ENCODE data around the gene FAM236D. TPM values are rescaled to one million over a fixed set of nuclear protein-coding genes. Genes with fewer than 3 reads are reported as not detected.
"Not testable (repeated sequence)": the region's sequence is repeated elsewhere in the genome, so short reads cannot be mapped to it uniquely, and the experiment has no call there.

The FAM236D gene
- not detected for polyA plus RNA-seq (2012; ENCODE audit: insufficient read depth, insufficient read length)

- not testable (repeated sequence) for H3K4me3 ChIP-seq (ENCODE audit: low read length); DNase-seq (ENCODE audit: low read depth, low spot score)
Measured at GRCh38 chrX:72808110-72808509, at the start of gene FAM236D. Gene FAM236D, minus strand, starts transcription at chrX:72808210. Its CDS starts 100 bp downstream, at chrX:72808110.

- H3K4me3 ChIP-seq (ENCODE audit: low read length); DNase-seq (ENCODE audit: low read depth, low spot score): not testable (repeated sequence)
Measured at GRCh38 chrX:72837532-72837931, 29.5 kb upstream of the FAM236D start.

- not testable (repeated sequence) for H3K4me3 ChIP-seq (ENCODE audit: low read length); DNase-seq (ENCODE audit: low read depth, low spot score)
Measured at GRCh38 chrX:72830701-72831100, 22.7 kb upstream of the FAM236D start.

GRCh38 chrX:72790390-72790789 lies 17.6 kb downstream of the FAM236D start:
- DNase-seq (ENCODE audit: low read depth, low spot score); H3K4me3 ChIP-seq (ENCODE audit: low read length): not testable (repeated sequence)

- not testable (repeated sequence) for DNase-seq (ENCODE audit: low read depth, low spot score); H3K4me3 ChIP-seq (ENCODE audit: low read length)
Measured at GRCh38 chrX:72788142-72788541, 19.9 kb downstream of the FAM236D start.

- not testable (repeated sequence) for DNase-seq (ENCODE audit: low read depth, low spot score); H3K4me3 ChIP-seq (ENCODE audit: low read length)
Measured at GRCh38 chrX:72783964-72784363, 24.0 kb downstream of the FAM236D start.

- H3K4me3 ChIP-seq (ENCODE audit: low read length); DNase-seq (ENCODE audit: low read depth, low spot score): not testable (repeated sequence)
Measured at GRCh38 chrX:72783365-72783936, 24.6 kb downstream of the FAM236D start.

GRCh38 chrX:72782560-72782959 lies 25.4 kb downstream of the FAM236D start, which contains the start of gene FAM236B:
Gene FAM236B, minus strand, starts transcription at chrX:72782660. Its CDS starts 100 bp downstream, at chrX:72782560.
- not testable (repeated sequence) for DNase-seq (ENCODE audit: low read depth, low spot score); H3K4me3 ChIP-seq (ENCODE audit: low read length)

GRCh38 chrX:72778146-72778545 lies 29.9 kb downstream of the FAM236D start:
- DNase-seq (ENCODE audit: low read depth, low spot score): not testable (repeated sequence)

GRCh38 chrX:72777467-72777790 lies 30.6 kb downstream of the FAM236D start:
- H3K4me3 ChIP-seq (ENCODE audit: low read length); DNase-seq (ENCODE audit: low read depth, low spot score): not testable (repeated sequence)

More at GRCh38 chrX:72778146-72778545, 29.9 kb downstream of the FAM236D start:
- H3K4me3 ChIP-seq (ENCODE audit: low read length): not testable (repeated sequence)

GRCh38 chrX:72776653-72777466 lies 31.1 kb downstream of the FAM236D start, which contains the start of gene DMRTC1B:
Gene DMRTC1B, plus strand, starts transcription at chrX:72776890. Its CDS starts 68,246 bp downstream, at chrX:72845136.
- not testable (repeated sequence) for H3K4me3 ChIP-seq (ENCODE audit: low read length); DNase-seq (ENCODE audit: low read depth, low spot score)

GRCh38 chrX:72760454-72760853 lies 47.6 kb downstream of the FAM236D start:
- H3K4me3 ChIP-seq (ENCODE audit: low read length): not testable (repeated sequence)

More at GRCh38 chrX:72760454-72760853, 47.6 kb downstream of the FAM236D start:
- DNase-seq (ENCODE audit: low read depth, low spot score): not testable (repeated sequence)

Measured in Jurkat, Clone E6-1 (cell line).